HepG2 (cell line): ENCODE data around the gene INAFM1. TPM values are rescaled to one million over a fixed set of nuclear protein-coding genes. Genes with fewer than 3 reads are reported as not detected.

ENCODE experiments used
- ATAC-seq: fragments of 200-7000 bp; cut with Tn5 transposase; 3 replicates; pipeline ENCODE4 v1.9.1; 2020; ENCODE audit warnings: mild to moderate bottlenecking, moderate library complexity
- BruUV-seq: library from RNA; stranded (reverse); fragments of 400-500 nt; replicated peaks from 2 replicates; lab custom pipeline; 2021; lab: Mats Ljungman, UMichigan
- CTCF ChIA-PET: fragments of 300-600 bp; formaldehyde crosslinking; extraction: SDS; loops from one replicate; lab custom pipeline; 2021; ENCODE audit warnings: low total read pairs, inconsistent platforms, low intra/inter-chr PET ratio; lab: Yijun Ruan, JAX
- POLR2A ChIA-PET: fragments of 350-600 bp; sonication (Branson Sonifier 250); formaldehyde crosslinking; loops from one replicate; lab custom pipeline; 2020; ENCODE audit warnings: antibody characterized with exemption, inconsistent platforms; lab: Yijun Ruan, JAX
- DNase-seq: peaks from one replicate; pipeline ENCODE4 v3.0.0-alpha.2; 2015; ENCODE audit warnings: low spot score
- FAIRE-seq: peaks from 3 replicates; lab custom pipeline; 2011; peaks lifted over from hg19 to GRCh38; lab: Jason Lieb, UNC
- H2AFZ ChIP-seq: one replicate; pipeline ENCODE4 v1.6.1; 2011; ENCODE audit warnings: low read length, inconsistent platforms
- H3K27ac ChIP-seq: fragments of 300-600 bp; 3 replicates; pipeline ENCODE4 v1.8.0; 2011; ENCODE audit warnings: mixed run types, mild to moderate bottlenecking, mixed read lengths, low read length, inconsistent platforms; ENCODE audit not compliant: insufficient read depth; ENCODE audit errors: extremely low read length
- H3K27me3 ChIP-seq, 2 experiments: fragments of 200-600 bp in 1 of 2; 2 replicates in 1 of 2; 3 replicates in 1 of 2; pipeline versions ENCODE4 v1.6.0 to v1.8.0; 2011; ENCODE audit warnings: low read length in 2 of 2, mild to moderate bottlenecking in 2 of 2, moderate library complexity in 2 of 2, inconsistent platforms in 1 of 2; ENCODE audit not compliant: insufficient read depth in 2 of 2, control insufficient read depth in 1 of 2
- H3K36me3 ChIP-seq, 2 experiments: fragments of 200-600 bp in 1 of 2; replicated peaks in 1 of 2; 2 replicates in 1 of 2; 3 replicates in 1 of 2; pipeline versions ENCODE4 v1.5.1 to v1.8.0; 2011; ENCODE audit warnings: low read length in 2 of 2, inconsistent platforms in 1 of 2; ENCODE audit not compliant: insufficient read depth in 2 of 2, control insufficient read depth in 1 of 2
- H3K4me1 ChIP-seq: 2 replicates; pipeline ENCODE4 v1.5.1; 2012; ENCODE audit warnings: low read length, inconsistent platforms; ENCODE audit not compliant: insufficient read depth
- H3K4me2 ChIP-seq: 2 replicates; pipeline ENCODE4 v1.6.0; 2011; ENCODE audit warnings: low read depth, low read length, inconsistent platforms
- H3K4me3 ChIP-seq, 3 experiments: fragments of 200-600 bp in 1 of 3; sonication (generic), shearing (Covaris generic) in 1 of 3; replicated peaks in 1 of 3; 2 replicates each; pipeline ENCODE4 v1.5.1; 2011 to 2016; ENCODE audit warnings: low read length in 3 of 3, inconsistent platforms in 2 of 3, low read depth in 2 of 3, mild to moderate bottlenecking in 2 of 3, control low read depth in 1 of 3, mixed read lengths in 1 of 3; ENCODE audit not compliant: insufficient read depth in 1 of 3
- H3K79me2 ChIP-seq: one replicate; pipeline ENCODE4 v1.6.1; 2011; ENCODE audit warnings: low read length, inconsistent platforms; ENCODE audit not compliant: insufficient read depth
- H3K9ac ChIP-seq: 2 replicates; pipeline ENCODE4 v1.6.0; 2011; ENCODE audit warnings: mild to moderate bottlenecking, low read depth, low read length, inconsistent platforms; ENCODE audit not compliant: insufficient read depth
- H3K9me3 ChIP-seq: 2 replicates; pipeline ENCODE4 v1.5.1; 2012; ENCODE audit warnings: mild to moderate bottlenecking, low read length
- H4K20me1 ChIP-seq: 2 replicates; pipeline ENCODE4 v1.6.0; 2011; ENCODE audit warnings: inconsistent platforms, mild to moderate bottlenecking, low read length, moderate library complexity; ENCODE audit not compliant: insufficient read depth
- DPF2 ChIP-seq: sonication (generic); formaldehyde crosslinking; IDR thresholded peaks from 2 replicates; pipeline ENCODE4 v1.4.0; 2020; ENCODE audit warnings: mild to moderate bottlenecking, low read depth, missing genetic modification reagents, borderline replicate concordance
- FOSL2 ChIP-seq: sonication (generic); formaldehyde crosslinking; IDR thresholded peaks from 2 replicates; pipeline ENCODE4 v1.4.0; 2020; ENCODE audit warnings: missing genetic modification reagents
- FOXK1 ChIP-seq: sonication (generic); formaldehyde crosslinking; IDR thresholded peaks from 2 replicates; pipeline ENCODE4 v1.4.0; 2020; ENCODE audit warnings: low read depth, missing genetic modification reagents, borderline replicate concordance
- GATAD1 ChIP-seq: IDR thresholded peaks from 2 replicates; pipeline ENCODE4 v1.6.1; 2016; ENCODE audit warnings: missing genetic modification reagents, missing compliant biosample characterization
- MIXL1 ChIP-seq: IDR thresholded peaks from 2 replicates; pipeline ENCODE4 v1.6.1; 2016
- ZBTB34 ChIP-seq: sonication (generic); formaldehyde crosslinking; IDR thresholded peaks from 2 replicates; pipeline ENCODE4 v1.8.0; 2022; ENCODE audit warnings: mild to moderate bottlenecking, missing genetic modification reagents
- ZIK1 ChIP-seq: sonication (generic); formaldehyde crosslinking; IDR thresholded peaks from 2 replicates; pipeline ENCODE4 v1.5.0; 2020; ENCODE audit warnings: mild to moderate bottlenecking, low read depth, missing genetic modification reagents, borderline replicate concordance
- ZKSCAN8 ChIP-seq: IDR thresholded peaks from 2 replicates; pipeline ENCODE4 v1.6.1; 2016; ENCODE audit warnings: borderline replicate concordance, missing genetic modification reagents, missing compliant biosample characterization
- ZNF121 ChIP-seq: sonication (generic); formaldehyde crosslinking; IDR thresholded peaks from 2 replicates; pipeline ENCODE4 v1.5.0; 2020; ENCODE audit warnings: mild to moderate bottlenecking, missing genetic modification reagents
- ZNF605 ChIP-seq: sonication (generic); formaldehyde crosslinking; IDR thresholded peaks from 2 replicates; pipeline ENCODE4 v1.8.0; 2022; ENCODE audit warnings: mild to moderate bottlenecking, missing genetic modification reagents
- WGBS: methylation state at CpG from one replicate; pipeline ENCODE4 v1.1.6; 2017; ENCODE audit warnings: low lambda C conversion rate; 5-methylcytosine and 5-hydroxymethylcytosine counted together
- in situ Hi-C: cut with HindIII; loops from 2 replicates; pipeline ENCODE4 v1.10.0; 2017; ENCODE audit warnings: low pct_unique_long_range_greater_than_20kb; ENCODE audit not compliant: extremely low pct_ligation_motif_present
- intact Hi-C: fragments of 100-400 bp; cut with micrococcal nuclease; formaldehyde crosslinking; loops from one replicate; pipeline ENCODE4 v1.10.0; 2022; ENCODE audit not compliant: unreplicated experiment
- polyA plus RNA-seq, 8 experiments: library from polyadenylated mRNA; depleted of rRNA in 3 of 8; stranded (reverse) in 7 of 8; unstranded in 1 of 8; fragments of >200 nt; fragmentation: Illumina TruSeq in 4 of 8; extraction: Trizol in 4 of 8; gene quantifications; 2 replicates each; pipeline versions ENCODE4 v1.2.1 to v1.2.3, GENCODE V29; 2011 to 2016; ENCODE audit warnings: low read depth in 4 of 8, missing spikeins in 1 of 8, mixed read lengths in 1 of 8; ENCODE audit not compliant: insufficient read depth in 1 of 8
- total RNA-seq, 5 experiments: library from RNA; depleted of rRNA; stranded (reverse); fragments of >200 nt; fragmentation: Illumina TruSeq; extraction: Trizol; gene quantifications; 2 replicates each; pipeline ENCODE4 v1.2.3, GENCODE V29; 2016; ENCODE audit warnings: low read depth in 1 of 5
- TF ChIP-seq, protein P1 (sequence below): sonication (generic); formaldehyde crosslinking; IDR thresholded peaks from 2 replicates; pipeline ENCODE4 v1.8.0; 2022; ENCODE audit warnings: missing genetic modification reagents, mild to moderate bottlenecking, inconsistent platforms, borderline replicate concordance
- TF ChIP-seq, protein P2 (sequence below): sonication (generic); formaldehyde crosslinking; IDR thresholded peaks from 2 replicates; pipeline ENCODE4 v1.4.0; 2020; ENCODE audit warnings: mild to moderate bottlenecking, missing genetic modification reagents

INAFM1 gene
- total and polyA plus RNA-seq, 2 of the 13 experiments (the other 11 are each of a cell fraction or from before 2014, with no cell fraction given), result 0.88 to 1.9 TPM

DNA sequence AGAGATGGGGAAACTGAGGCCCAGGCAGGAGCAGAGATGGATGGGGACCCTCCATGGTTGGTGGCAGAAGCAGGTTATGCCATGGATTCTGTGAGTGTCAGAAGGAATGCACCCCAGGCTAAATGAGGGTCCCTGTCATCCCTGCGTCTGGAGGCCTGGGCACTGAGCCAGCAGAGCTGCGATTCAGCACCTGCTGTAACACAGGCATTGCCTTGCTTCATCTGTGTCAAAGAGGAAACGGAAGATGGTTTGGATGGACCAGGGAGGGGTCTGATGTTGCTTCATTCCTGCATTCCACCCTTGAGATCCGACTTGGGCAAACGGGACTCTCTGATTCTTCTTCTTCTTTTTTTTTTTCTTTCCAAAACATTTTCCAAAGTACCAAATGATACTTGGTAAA, 36.1 kb downstream of the INAFM1 start (continued):
- no peak for TF ChIP-seq ZIK1 (CRISPR knock-in tag)
- TF ChIP-seq GATAD1 (CRISPR knock-in tag), result no peak
- TF ChIP-seq, protein P1, sequence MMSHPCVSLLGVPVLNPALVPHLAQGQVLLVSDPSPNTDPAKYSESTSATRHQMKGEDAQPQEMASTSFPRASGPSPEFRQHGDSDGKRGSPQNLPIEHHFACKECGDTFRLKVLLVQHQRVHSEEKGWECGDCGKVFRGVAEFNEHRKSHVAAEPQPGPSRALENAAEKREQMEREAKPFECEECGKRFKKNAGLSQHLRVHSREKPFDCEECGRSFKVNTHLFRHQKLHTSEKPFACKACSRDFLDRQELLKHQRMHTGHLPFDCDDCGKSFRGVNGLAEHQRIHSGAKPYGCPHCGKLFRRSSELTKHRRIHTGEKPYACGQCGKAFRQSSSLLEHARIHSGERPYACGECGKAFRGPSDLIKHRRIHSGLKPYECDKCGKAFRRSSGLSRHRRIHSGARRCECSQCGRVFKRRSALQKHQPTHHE (CRISPR knock-in tag), result no peak
- TF ChIP-seq, protein P2, sequence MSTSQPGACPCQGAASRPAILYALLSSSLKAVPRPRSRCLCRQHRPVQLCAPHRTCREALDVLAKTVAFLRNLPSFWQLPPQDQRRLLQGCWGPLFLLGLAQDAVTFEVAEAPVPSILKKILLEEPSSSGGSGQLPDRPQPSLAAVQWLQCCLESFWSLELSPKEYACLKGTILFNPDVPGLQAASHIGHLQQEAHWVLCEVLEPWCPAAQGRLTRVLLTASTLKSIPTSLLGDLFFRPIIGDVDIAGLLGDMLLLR (CRISPR knock-in tag), result no peak
- no peak; the same call in 1 of the 2 replicates for TF ChIP-seq FOXK1 (CRISPR knock-in tag)
- TF ChIP-seq DPF2 (CRISPR knock-in tag), result no peak
- peak; percentile 70; the same call in 1 of the 2 replicates for TF ChIP-seq FOSL2

GRCh38 chr19:47312366-47313006, 37.8 kb downstream of the INAFM1 start:
- BruUV-seq, result no TSS peak
- no peaks in the 10 kb centered on the region for H4K20me1 ChIP-seq
- no peaks in the 10 kb centered on the region for H3K79me2 ChIP-seq
- no peak overlapping the region for H2AFZ ChIP-seq
- H3K9me3 ChIP-seq, result no peaks in the 10 kb centered on the region
- no peak overlapping the region for H3K9ac ChIP-seq
- 69% methylated on average over 5 of the region's 5 CpGs for WGBS
- no peak for ATAC-seq
- no peak overlapping the region for H3K4me2 ChIP-seq
- no peaks in the 10 kb centered on the region for H3K36me3 ChIP-seq
- H3K4me1 ChIP-seq, result peaks cover 68% of the 10 kb centered on the region
- in situ Hi-C loops, result no loop called here
- intact Hi-C loops, result no loop called here
- TF ChIP-seq ZNF121 (CRISPR knock-in tag) (peak; percentile 83), MIXL1 (CRISPR knock-in tag) (no peak), ZBTB34 (0 out of 2 replicates have a peak, but pooled peaks have one; percentile 27), ZKSCAN8 (peak; percentile 99), ZNF605 (CRISPR knock-in tag) (no peak)
- DNase-seq, result no peak
- peak overlapping the region; percentile 59 for H3K27ac ChIP-seq
- no peak overlapping the region for H3K4me3 ChIP-seq
- H3K27me3 ChIP-seq, result no peaks in the 10 kb centered on the region
- ChIA-PET CTCF (no interaction called here), POLR2A (interaction anchor here (2.3 kb wide), 1 partner anchor 37 kb away, joined by 7 read pairs; the partner anchor contains the start of gene DHX34)
- FAIRE-seq, result no peak
